ENCODE measurements around the gene PADI1. TPM values are rescaled to one million over a fixed set of nuclear protein-coding genes. Genes with fewer than 3 reads are reported as not detected.

PADI1 gene
- total RNA-seq, 1 experiment from 2014 or later: 0.37 TPM

DNA sequence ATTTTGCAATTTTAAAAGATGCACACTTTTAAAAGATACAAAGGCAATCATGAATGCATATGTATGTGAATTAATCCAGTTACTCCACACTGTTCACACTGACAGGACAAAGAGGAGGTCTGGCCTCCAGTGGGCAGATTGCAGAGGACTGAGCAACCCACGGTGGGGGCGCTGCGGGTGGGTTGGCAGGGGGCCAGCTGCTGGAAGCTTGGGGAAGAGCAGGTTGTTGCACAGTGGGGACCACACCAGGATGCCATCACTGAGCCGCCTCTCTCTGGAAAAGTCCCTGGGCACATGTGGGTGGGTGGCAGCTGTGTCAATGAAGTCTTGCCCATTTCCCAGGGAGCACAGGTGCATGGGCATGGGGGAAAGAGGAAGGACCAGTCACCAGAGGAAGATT is 90.4 kb downstream of the PADI1 start:
- no peak for ATAC-seq
- H3K9me3 ChIP-seq (ENCODE audit: control insufficient read depth in 1 of 2, insufficient read depth in 1 of 2, low read depth in 1 of 2, low read length in 2 of 2): no peaks in the 10 kb centered on the region
- no peak overlapping the region for H3K9ac ChIP-seq (ENCODE audit: low read length)
- no peaks in the 10 kb centered on the region for H4K20me1 ChIP-seq (ENCODE audit: insufficient read depth)
- H3K36me3 ChIP-seq (ENCODE audit: control insufficient read depth in 1 of 2, insufficient read depth in 2 of 2, low read length in 2 of 2): no peaks in the 10 kb centered on the region
- TF ChIP-seq SIN3A (IDR thresholded peaks at IDR 0.05; ENCODE audit: low read depth): no peak
- intact Hi-C loops (cut with micrococcal nuclease): no loop called here
- no peak for DNase-seq (ENCODE audit: low read depth, low spot score)
- H3K79me2 ChIP-seq (ENCODE audit: insufficient read depth, low read length): no peaks in the 10 kb centered on the region
- no peak overlapping the region for H2AFZ ChIP-seq (ENCODE audit: low read depth, low read length, poor library complexity, severe bottlenecking)
- H3K9me2 ChIP-seq (ENCODE audit: insufficient read depth): no peaks in the 10 kb centered on the region
- BruUV-seq (replicated peaks): no TSS peak
- RAD21 ChIA-PET (ENCODE audit: low non-redundant PET in 1 of 2, low total read pairs in 2 of 2, uncharacterized antibody in 2 of 2, unreplicated experiment in 2 of 2): no interaction called here
- peaks cover 10% of the 10 kb centered on the region in 2 experiments for H3K4me1 ChIP-seq (ENCODE audit: control insufficient read depth in 1 of 2, insufficient read depth in 2 of 2, low read length in 2 of 2)
- no peaks in the 10 kb centered on the region; the same call in 1 of the 2 replicates for H3K27me3 ChIP-seq (ENCODE audit: insufficient read depth, low read length)
- no peak overlapping the region for H3K4me2 ChIP-seq (ENCODE audit: low read length)
- POLR2A ChIA-PET: no interaction called here
- no peak overlapping the region for H3K27ac ChIP-seq (ENCODE audit: low read depth, low read length)
- no peak overlapping the region for H3K4me3 ChIP-seq (replicated peaks in 1 of 2; ENCODE audit: low read depth in 1 of 2, low read length in 2 of 2)
- CTCF ChIA-PET: no interaction called here

Small RNA genes lying within 50 kb of the gene (microRNA-seq; reads per million reads assigned to microRNA genes)
- not detected for gene MIR3972 (ENCODE audit: borderline number of aligned reads)

Other genes starting within 250 kb of the PADI1 start
- gene MFAP2, start 224.5 kb upstream of the PADI1 start, total RNA-seq (2021; ENCODE audit: unreplicated experiment): 63.1 TPM
- 60.5 TPM for gene ATP13A2, start 193.2 kb upstream of the PADI1 start, total RNA-seq (2021; ENCODE audit: unreplicated experiment)
- gene SDHB, start 151.1 kb upstream of the PADI1 start, total RNA-seq (2021; ENCODE audit: unreplicated experiment): 159 TPM
- 2.7 TPM for gene PADI2, start 85.7 kb upstream of the PADI1 start, total RNA-seq (2021; ENCODE audit: unreplicated experiment)
- gene PADI3, start 44.0 kb downstream of the PADI1 start, total RNA-seq (2021; ENCODE audit: unreplicated experiment): 0.93 TPM
- 0.44 TPM for gene PADI4, start 103.1 kb downstream of the PADI1 start, total RNA-seq (2021; ENCODE audit: unreplicated experiment)
- not detected for gene PADI6, start 167.1 kb downstream of the PADI1 start, total RNA-seq (2021; ENCODE audit: unreplicated experiment)
- 178 TPM for gene RCC2, start 234.5 kb downstream of the PADI1 start, total RNA-seq (2021; ENCODE audit: unreplicated experiment)